Measurements from ENCODE around the gene JAG2.

The JAG2 gene

GRCh38 chr14:105135700-105136395 lies 32.7 kb downstream of the JAG2 start:
- TF ChIP-seq CTCF (conservative IDR thresholded peaks at IDR 0.05; ENCODE audit: low read depth) = no peak
- no peak overlapping the region for H3K27ac ChIP-seq
- ChIA-PET POLR2A (ENCODE audit: low non-redundant PET) (no interaction called here), CTCF (interaction anchor here (1.4 kb wide), 1 partner anchor 46 kb away, joined by 4 read pairs; no protein-coding TSS in a partner anchor)
- no peak for DNase-seq (ENCODE audit: low spot score)

DNA sequence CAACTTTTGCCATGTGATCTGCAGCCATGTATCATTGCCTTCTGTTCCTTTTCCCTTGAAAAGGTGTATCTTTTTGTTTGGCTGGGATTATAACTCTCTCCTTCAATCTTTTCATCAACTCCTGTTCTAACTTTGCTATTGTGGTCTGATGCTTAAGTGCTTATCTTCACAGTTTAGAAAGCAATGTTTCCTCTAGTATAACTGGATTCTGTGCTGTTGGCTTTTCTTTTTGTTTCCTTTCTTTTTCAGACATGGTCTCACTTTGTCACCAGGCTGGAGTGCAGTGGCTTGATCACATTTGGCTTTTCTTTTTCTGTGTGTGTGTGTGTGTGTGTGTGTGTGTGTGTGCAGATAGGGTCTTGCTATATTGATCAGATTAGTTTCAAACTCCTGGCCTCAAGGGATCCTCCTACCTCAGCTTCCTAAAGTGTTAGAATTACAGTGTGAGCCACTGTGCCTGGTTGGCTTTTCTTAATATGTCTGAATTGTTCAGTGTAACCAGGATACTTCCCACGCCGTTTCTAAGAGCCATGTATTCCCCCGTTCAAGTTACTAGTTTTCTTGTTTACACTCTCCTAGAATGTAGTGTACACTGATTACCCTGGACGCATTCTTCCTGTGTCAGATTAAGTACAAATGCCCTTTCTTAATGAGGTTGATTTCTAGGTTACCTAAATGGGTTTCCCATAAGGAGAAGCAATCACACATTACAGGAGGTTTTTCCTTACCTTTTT lies 35.5 kb downstream of the JAG2 start:
- ChIA-PET CTCF (interaction anchor here (0.6 kb wide), 1 partner anchor 12 kb away, joined by 4 read pairs; no protein-coding TSS in a partner anchor), POLR2A (ENCODE audit: low non-redundant PET) (no interaction called here)
- H3K27ac ChIP-seq = no peak overlapping the region
- no peak for TF ChIP-seq CTCF (conservative IDR thresholded peaks at IDR 0.05; ENCODE audit: low read depth)
- no peak for DNase-seq (ENCODE audit: low spot score)

DNA sequence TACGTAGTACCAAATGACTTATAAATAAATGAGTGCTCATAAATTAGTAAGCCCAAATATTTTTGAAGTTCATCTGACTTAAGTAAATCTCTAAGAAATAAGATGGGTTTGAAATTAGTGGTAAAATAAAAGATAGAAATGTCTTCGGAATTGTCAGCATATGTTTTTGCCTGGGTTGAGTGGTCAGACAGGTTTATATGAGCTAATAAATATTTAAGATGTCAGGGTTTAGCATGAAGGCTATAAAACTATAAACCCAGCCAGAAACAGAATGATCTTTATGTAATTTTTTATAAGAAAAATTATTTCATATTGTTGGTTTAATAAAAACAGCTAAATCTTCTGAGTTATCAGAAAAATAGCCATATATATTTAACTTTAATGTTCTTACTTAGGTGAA lies 37.3 kb downstream of the JAG2 start:
- DNase-seq (ENCODE audit: low spot score) = no peak
- no peak overlapping the region for H3K27ac ChIP-seq
- CTCF ChIA-PET = interaction anchor here (0.6 kb wide), 1 partner anchor 73 kb away, joined by 3 read pairs; no protein-coding TSS in a partner anchor
- TF ChIP-seq CTCF (conservative IDR thresholded peaks at IDR 0.05; ENCODE audit: low read depth) = no peak
- POLR2A ChIA-PET (ENCODE audit: low non-redundant PET) = no interaction called here

DNA sequence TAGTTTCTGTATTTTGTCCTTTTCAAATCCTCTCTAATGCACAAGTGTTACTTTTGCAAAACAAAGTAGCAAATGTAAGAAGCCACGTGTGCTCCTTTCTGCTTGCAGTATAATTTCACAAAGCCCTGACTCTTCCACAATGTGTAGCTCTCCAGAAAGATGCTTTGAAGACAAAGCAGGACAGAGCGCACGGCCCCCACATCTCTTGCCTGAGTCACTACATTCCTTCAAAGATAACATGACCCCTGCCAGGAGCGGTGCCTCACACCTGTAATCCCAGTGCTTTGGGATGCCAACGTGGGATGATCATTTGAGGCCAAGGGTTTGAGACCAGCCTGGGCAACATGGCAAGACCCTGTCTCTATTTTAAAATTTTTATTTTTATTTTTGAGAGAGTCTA lies 40.5 kb downstream of the JAG2 start:
- ChIA-PET POLR2A (ENCODE audit: low non-redundant PET) (interaction anchor here (0.7 kb wide), 1 partner anchor 173 kb away, joined by 7 read pairs; the partner anchor contains the start of gene BRF1), CTCF (no interaction called here)
- H3K27ac ChIP-seq = no peak overlapping the region
- DNase-seq (ENCODE audit: low spot score) = no peak
- TF ChIP-seq CTCF (conservative IDR thresholded peaks at IDR 0.05; ENCODE audit: low read depth) = no peak

GRCh38 chr14:105126981-105127329 lies 41.6 kb downstream of the JAG2 start:
- ChIA-PET CTCF (interaction anchor here (1.1 kb wide), 1 partner anchor 9 kb away, joined by 3 read pairs; no protein-coding TSS in a partner anchor), POLR2A (ENCODE audit: low non-redundant PET) (no interaction called here)
- H3K27ac ChIP-seq = no peak overlapping the region
- no peak for DNase-seq (ENCODE audit: low spot score)
- no peak for TF ChIP-seq CTCF (conservative IDR thresholded peaks at IDR 0.05; ENCODE audit: low read depth)

GRCh38 chr14:105126126-105126980 lies 42.2 kb downstream of the JAG2 start:
- ChIA-PET POLR2A (ENCODE audit: low non-redundant PET) (no interaction called here), CTCF (interaction anchor here (1.1 kb wide), 1 partner anchor 8 kb away, joined by 3 read pairs; no protein-coding TSS in a partner anchor)
- H3K27ac ChIP-seq = no peak overlapping the region
- no peak for TF ChIP-seq CTCF (conservative IDR thresholded peaks at IDR 0.05; ENCODE audit: low read depth)
- no peak for DNase-seq (ENCODE audit: low spot score)

Data from RWPE1 (cell line).